Astrocyte (in vitro differentiated cells and primary cell): ENCODE measurements around the gene FOXD3. TPM values are rescaled to one million over a fixed set of nuclear protein-coding genes. Genes with fewer than 3 reads are reported as not detected.
A peak's percentile ranks its signal among the peaks of the same experiment; 100 is the strongest.

ENCODE experiments used
- DNase-seq: peaks from one replicate; pipeline ENCODE4 v3.0.0-alpha.2; 2010; ENCODE audit warnings: low read depth
- FAIRE-seq: peaks from 2 replicates; lab custom pipeline; 2011; peaks lifted over from hg19 to GRCh38; lab: Jason Lieb, UNC
- H2AFZ ChIP-seq: 2 replicates; pipeline ENCODE4 v1.6.0; 2012; ENCODE audit warnings: low read depth, low read length, inconsistent platforms
- H3K27ac ChIP-seq: 2 replicates; pipeline ENCODE4 v1.5.1; 2011; ENCODE audit warnings: low read depth, low read length, inconsistent platforms
- H3K27me3 ChIP-seq: 2 replicates; pipeline ENCODE4 v1.6.0; 2011; ENCODE audit warnings: low read length, inconsistent platforms; ENCODE audit not compliant: insufficient read depth
- H3K36me3 ChIP-seq: 2 replicates; pipeline ENCODE4 v1.5.1; 2011; ENCODE audit warnings: low read length, inconsistent platforms; ENCODE audit not compliant: insufficient read depth
- H3K4me1 ChIP-seq: 2 replicates; pipeline ENCODE4 v1.5.1; 2011; ENCODE audit warnings: low read length, inconsistent platforms; ENCODE audit not compliant: insufficient read depth
- H3K4me2 ChIP-seq: 2 replicates; pipeline ENCODE4 v1.6.0; 2012; ENCODE audit warnings: low read length, inconsistent platforms
- H3K4me3 ChIP-seq: 2 replicates; pipeline ENCODE4 v1.5.1; 2011; ENCODE audit warnings: low read depth, mild to moderate bottlenecking, low read length, inconsistent platforms; ENCODE audit not compliant: insufficient read depth
- H3K79me2 ChIP-seq: 2 replicates; pipeline ENCODE4 v1.6.0; 2012; ENCODE audit warnings: mild to moderate bottlenecking, low read length, inconsistent platforms; ENCODE audit not compliant: insufficient read depth
- H3K9ac ChIP-seq: 2 replicates; pipeline ENCODE4 v1.6.0; 2012; ENCODE audit warnings: mild to moderate bottlenecking, low read length, inconsistent platforms
- H3K9me3 ChIP-seq: 2 replicates; pipeline ENCODE4 v1.5.1; 2012; ENCODE audit warnings: low read depth, mild to moderate bottlenecking, low read length, inconsistent platforms; ENCODE audit not compliant: insufficient read depth
- H4K20me1 ChIP-seq: 2 replicates; pipeline ENCODE4 v1.6.0; 2012; ENCODE audit warnings: low read length, inconsistent platforms; ENCODE audit not compliant: insufficient read depth
- H3K27ac Mint-ChIP-seq: one replicate; pipeline ENCODE4 v1.8.0; 2021; ENCODE audit warnings: mild to moderate bottlenecking, mixed read lengths; ENCODE audit not compliant: unreplicated experiment
- H3K27me3 Mint-ChIP-seq: one replicate; pipeline ENCODE4 v1.8.0; 2021; ENCODE audit warnings: low read depth, mixed read lengths; ENCODE audit not compliant: unreplicated experiment
- H3K36me3 Mint-ChIP-seq: one replicate; pipeline ENCODE4 v1.8.0; 2021; ENCODE audit warnings: low read depth, mixed read lengths; ENCODE audit not compliant: unreplicated experiment
- H3K4me1 Mint-ChIP-seq: one replicate; pipeline ENCODE4 v1.8.0; 2021; ENCODE audit warnings: low read depth, mixed read lengths; ENCODE audit not compliant: unreplicated experiment
- H3K4me3 Mint-ChIP-seq: one replicate; pipeline ENCODE4 v1.8.0; 2021; ENCODE audit warnings: mild to moderate bottlenecking, moderate library complexity, mixed read lengths; ENCODE audit not compliant: unreplicated experiment
- H3K9me3 Mint-ChIP-seq: one replicate; pipeline ENCODE4 v1.8.0; 2021; ENCODE audit warnings: mild to moderate bottlenecking, mixed read lengths; ENCODE audit not compliant: unreplicated experiment
- CTCF ChIP-seq: IDR thresholded peaks from 2 replicates; pipeline ENCODE4 v1.5.1; 2011; ENCODE audit warnings: low read depth, mild to moderate bottlenecking, inconsistent platforms, low read length, moderate library complexity; ENCODE audit not compliant: insufficient read depth
- EZH2 ChIP-seq: IDR thresholded peaks from 2 replicates; pipeline ENCODE4 v1.6.1; 2012; ENCODE audit warnings: mild to moderate bottlenecking, low read length, inconsistent platforms; ENCODE audit not compliant: insufficient read depth
- total RNA-seq: library from RNA; stranded (reverse); gene quantifications from 2 replicates; pipeline ENCODE4 v1.2.1, GENCODE V29; 2021

The FOXD3 gene
- total RNA-seq, 1 donor from 2014 or later: not detected

- H3K36me3 Mint-ChIP-seq: peaks cover 3% of the 10 kb centered on the region
- H3K9ac ChIP-seq: no peak overlapping the region
- H3K4me1 ChIP-seq: no peaks in the 10 kb centered on the region
- H3K79me2 ChIP-seq: no peaks in the 10 kb centered on the region
- FAIRE-seq (no peak), DNase-seq (no peak)
- no peak overlapping the region for H3K27ac Mint-ChIP-seq
- H3K4me3 ChIP-seq: no peak overlapping the region
- no peak overlapping the region for H3K4me3 Mint-ChIP-seq
- peaks cover 75% of the 10 kb centered on the region for H3K27me3 Mint-ChIP-seq
- no peaks in the 10 kb centered on the region for H3K36me3 ChIP-seq
- no peaks in the 10 kb centered on the region for H3K4me1 Mint-ChIP-seq
- no peak overlapping the region for H3K4me2 ChIP-seq
- H3K9me3 ChIP-seq: peaks cover 7% of the 10 kb centered on the region
- TF ChIP-seq EZH2: peak; percentile 89
- TF ChIP-seq CTCF: no peak
- no peak overlapping the region for H3K27ac ChIP-seq
- H3K9me3 Mint-ChIP-seq: peaks cover 12% of the 10 kb centered on the region
- no peak overlapping the region for H2AFZ ChIP-seq
- peaks cover 12% of the 10 kb centered on the region for H4K20me1 ChIP-seq
- peaks cover 78% of the 10 kb centered on the region for H3K27me3 ChIP-seq
Measured at GRCh38 chr1:63330331-63330916, 8.1 kb downstream of the FOXD3 start.

- no peak overlapping the region for H3K4me3 ChIP-seq
- no peak overlapping the region for H3K27ac Mint-ChIP-seq
Measured at GRCh38 chr1:63342402-63342801, 20.0 kb downstream of the FOXD3 start.

More at GRCh38 chr1:63342402-63342801, 20.0 kb downstream of the FOXD3 start:
- Mint-ChIP-seq H3K9me3 (no peaks in the 10 kb centered on the region), H3K27me3 (peaks cover 5% of the 10 kb centered on the region), H3K36me3 (no peaks in the 10 kb centered on the region), H3K4me1 (no peaks in the 10 kb centered on the region), H3K4me3 (no peak overlapping the region)
- no peak overlapping the region for H3K27ac ChIP-seq
- FAIRE-seq: no peak
- no peaks in the 10 kb centered on the region for H3K79me2 ChIP-seq
- H3K27me3 ChIP-seq: no peaks in the 10 kb centered on the region
- DNase-seq: no peak
- no peaks in the 10 kb centered on the region for H4K20me1 ChIP-seq
- H3K4me2 ChIP-seq: no peak overlapping the region
- no peaks in the 10 kb centered on the region for H3K4me1 ChIP-seq
- no peaks in the 10 kb centered on the region for H3K36me3 ChIP-seq
- TF ChIP-seq EZH2 (no peak), CTCF (no peak)
- no peaks in the 10 kb centered on the region for H3K9me3 ChIP-seq
- no peak overlapping the region for H2AFZ ChIP-seq
- H3K9ac ChIP-seq: no peak overlapping the region
